Astrocyte (in vitro differentiated cells and primary cell): ENCODE measurements around the gene SNX30. TPM values are rescaled to one million over a fixed set of nuclear protein-coding genes. Genes with fewer than 3 reads are reported as not detected.
A peak's percentile ranks its signal among the peaks of the same experiment; 100 is the strongest.

Source experiments
- DNase-seq: peaks from one replicate; pipeline ENCODE4 v3.0.0-alpha.2; 2010; ENCODE audit warnings: low read depth
- FAIRE-seq: peaks from 2 replicates; lab custom pipeline; 2011; peaks lifted over from hg19 to GRCh38; lab: Jason Lieb, UNC
- H2AFZ ChIP-seq: 2 replicates; pipeline ENCODE4 v1.6.0; 2012; ENCODE audit warnings: low read depth, low read length, inconsistent platforms
- H3K27ac ChIP-seq: 2 replicates; pipeline ENCODE4 v1.5.1; 2011; ENCODE audit warnings: low read depth, low read length, inconsistent platforms
- H3K27me3 ChIP-seq: 2 replicates; pipeline ENCODE4 v1.6.0; 2011; ENCODE audit warnings: low read length, inconsistent platforms; ENCODE audit not compliant: insufficient read depth
- H3K36me3 ChIP-seq: 2 replicates; pipeline ENCODE4 v1.5.1; 2011; ENCODE audit warnings: low read length, inconsistent platforms; ENCODE audit not compliant: insufficient read depth
- H3K4me1 ChIP-seq: 2 replicates; pipeline ENCODE4 v1.5.1; 2011; ENCODE audit warnings: low read length, inconsistent platforms; ENCODE audit not compliant: insufficient read depth
- H3K4me2 ChIP-seq: 2 replicates; pipeline ENCODE4 v1.6.0; 2012; ENCODE audit warnings: low read length, inconsistent platforms
- H3K4me3 ChIP-seq: 2 replicates; pipeline ENCODE4 v1.5.1; 2011; ENCODE audit warnings: low read depth, mild to moderate bottlenecking, low read length, inconsistent platforms; ENCODE audit not compliant: insufficient read depth
- H3K79me2 ChIP-seq: 2 replicates; pipeline ENCODE4 v1.6.0; 2012; ENCODE audit warnings: mild to moderate bottlenecking, low read length, inconsistent platforms; ENCODE audit not compliant: insufficient read depth
- H3K9ac ChIP-seq: 2 replicates; pipeline ENCODE4 v1.6.0; 2012; ENCODE audit warnings: mild to moderate bottlenecking, low read length, inconsistent platforms
- H3K9me3 ChIP-seq: 2 replicates; pipeline ENCODE4 v1.5.1; 2012; ENCODE audit warnings: low read depth, mild to moderate bottlenecking, low read length, inconsistent platforms; ENCODE audit not compliant: insufficient read depth
- H4K20me1 ChIP-seq: 2 replicates; pipeline ENCODE4 v1.6.0; 2012; ENCODE audit warnings: low read length, inconsistent platforms; ENCODE audit not compliant: insufficient read depth
- H3K27ac Mint-ChIP-seq: one replicate; pipeline ENCODE4 v1.8.0; 2021; ENCODE audit warnings: mild to moderate bottlenecking, mixed read lengths; ENCODE audit not compliant: unreplicated experiment
- H3K27me3 Mint-ChIP-seq: one replicate; pipeline ENCODE4 v1.8.0; 2021; ENCODE audit warnings: low read depth, mixed read lengths; ENCODE audit not compliant: unreplicated experiment
- H3K36me3 Mint-ChIP-seq: one replicate; pipeline ENCODE4 v1.8.0; 2021; ENCODE audit warnings: low read depth, mixed read lengths; ENCODE audit not compliant: unreplicated experiment
- H3K4me1 Mint-ChIP-seq: one replicate; pipeline ENCODE4 v1.8.0; 2021; ENCODE audit warnings: low read depth, mixed read lengths; ENCODE audit not compliant: unreplicated experiment
- H3K4me3 Mint-ChIP-seq: one replicate; pipeline ENCODE4 v1.8.0; 2021; ENCODE audit warnings: mild to moderate bottlenecking, moderate library complexity, mixed read lengths; ENCODE audit not compliant: unreplicated experiment
- H3K9me3 Mint-ChIP-seq: one replicate; pipeline ENCODE4 v1.8.0; 2021; ENCODE audit warnings: mild to moderate bottlenecking, mixed read lengths; ENCODE audit not compliant: unreplicated experiment
- EZH2 ChIP-seq: IDR thresholded peaks from 2 replicates; pipeline ENCODE4 v1.6.1; 2012; ENCODE audit warnings: mild to moderate bottlenecking, low read length, inconsistent platforms; ENCODE audit not compliant: insufficient read depth
- total RNA-seq: library from RNA; stranded (reverse); gene quantifications from 2 replicates; pipeline ENCODE4 v1.2.1, GENCODE V29; 2021
- TF ChIP-seq, protein P1 (sequence below): IDR thresholded peaks from 2 replicates; pipeline ENCODE4 v1.5.1; 2011; ENCODE audit warnings: low read depth, mild to moderate bottlenecking, inconsistent platforms, low read length, moderate library complexity; ENCODE audit not compliant: insufficient read depth

The SNX30 gene
- total RNA-seq, 1 donor from 2014 or later = 12.8 TPM

DNA sequence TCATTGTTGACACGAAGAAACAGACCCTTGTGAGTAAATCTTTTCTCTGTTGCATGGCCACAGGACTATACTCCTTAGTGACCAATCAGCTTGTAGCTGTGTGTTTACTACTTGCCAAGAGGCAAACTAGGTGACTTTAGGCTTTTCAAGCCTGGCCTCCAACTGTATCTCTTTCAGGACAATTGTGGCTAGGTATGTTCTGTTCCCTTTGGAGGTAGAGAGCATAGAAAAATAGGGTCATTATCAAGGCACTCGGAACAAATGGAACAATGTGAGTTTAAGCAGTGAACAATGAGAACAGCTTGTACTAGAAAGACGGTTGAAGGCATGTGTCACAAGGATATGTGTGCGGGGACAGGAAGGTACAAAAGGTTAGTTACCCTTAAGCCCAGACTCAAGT lies 92.0 kb downstream of the SNX30 start:
- Histone ChIP-seq H3K9me3 (no peaks in the 10 kb centered on the region), H3K27me3 (no peaks in the 10 kb centered on the region), H3K4me2 (no peak overlapping the region), H3K9ac (no peak overlapping the region), H2AFZ (no peak overlapping the region), H3K79me2 (no peaks in the 10 kb centered on the region), H3K4me1 (peaks cover 4% of the 10 kb centered on the region), H3K27ac (no peak overlapping the region), H4K20me1 (peaks cover 6% of the 10 kb centered on the region), H3K4me3 (no peak overlapping the region), H3K36me3 (peaks cover 2% of the 10 kb centered on the region)
- Mint-ChIP-seq H3K36me3 (peaks cover 11% of the 10 kb centered on the region), H3K4me1 (peaks cover 2% of the 10 kb centered on the region), H3K9me3 (no peaks in the 10 kb centered on the region), H3K4me3 (no peak overlapping the region), H3K27me3 (no peaks in the 10 kb centered on the region), H3K27ac (no peak overlapping the region)
- TF ChIP-seq EZH2 = no peak
- TF ChIP-seq, protein P1, sequence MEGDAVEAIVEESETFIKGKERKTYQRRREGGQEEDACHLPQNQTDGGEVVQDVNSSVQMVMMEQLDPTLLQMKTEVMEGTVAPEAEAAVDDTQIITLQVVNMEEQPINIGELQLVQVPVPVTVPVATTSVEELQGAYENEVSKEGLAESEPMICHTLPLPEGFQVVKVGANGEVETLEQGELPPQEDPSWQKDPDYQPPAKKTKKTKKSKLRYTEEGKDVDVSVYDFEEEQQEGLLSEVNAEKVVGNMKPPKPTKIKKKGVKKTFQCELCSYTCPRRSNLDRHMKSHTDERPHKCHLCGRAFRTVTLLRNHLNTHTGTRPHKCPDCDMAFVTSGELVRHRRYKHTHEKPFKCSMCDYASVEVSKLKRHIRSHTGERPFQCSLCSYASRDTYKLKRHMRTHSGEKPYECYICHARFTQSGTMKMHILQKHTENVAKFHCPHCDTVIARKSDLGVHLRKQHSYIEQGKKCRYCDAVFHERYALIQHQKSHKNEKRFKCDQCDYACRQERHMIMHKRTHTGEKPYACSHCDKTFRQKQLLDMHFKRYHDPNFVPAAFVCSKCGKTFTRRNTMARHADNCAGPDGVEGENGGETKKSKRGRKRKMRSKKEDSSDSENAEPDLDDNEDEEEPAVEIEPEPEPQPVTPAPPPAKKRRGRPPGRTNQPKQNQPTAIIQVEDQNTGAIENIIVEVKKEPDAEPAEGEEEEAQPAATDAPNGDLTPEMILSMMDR = no peak
- DNase-seq (no peak), FAIRE-seq (no peak)

DNA sequence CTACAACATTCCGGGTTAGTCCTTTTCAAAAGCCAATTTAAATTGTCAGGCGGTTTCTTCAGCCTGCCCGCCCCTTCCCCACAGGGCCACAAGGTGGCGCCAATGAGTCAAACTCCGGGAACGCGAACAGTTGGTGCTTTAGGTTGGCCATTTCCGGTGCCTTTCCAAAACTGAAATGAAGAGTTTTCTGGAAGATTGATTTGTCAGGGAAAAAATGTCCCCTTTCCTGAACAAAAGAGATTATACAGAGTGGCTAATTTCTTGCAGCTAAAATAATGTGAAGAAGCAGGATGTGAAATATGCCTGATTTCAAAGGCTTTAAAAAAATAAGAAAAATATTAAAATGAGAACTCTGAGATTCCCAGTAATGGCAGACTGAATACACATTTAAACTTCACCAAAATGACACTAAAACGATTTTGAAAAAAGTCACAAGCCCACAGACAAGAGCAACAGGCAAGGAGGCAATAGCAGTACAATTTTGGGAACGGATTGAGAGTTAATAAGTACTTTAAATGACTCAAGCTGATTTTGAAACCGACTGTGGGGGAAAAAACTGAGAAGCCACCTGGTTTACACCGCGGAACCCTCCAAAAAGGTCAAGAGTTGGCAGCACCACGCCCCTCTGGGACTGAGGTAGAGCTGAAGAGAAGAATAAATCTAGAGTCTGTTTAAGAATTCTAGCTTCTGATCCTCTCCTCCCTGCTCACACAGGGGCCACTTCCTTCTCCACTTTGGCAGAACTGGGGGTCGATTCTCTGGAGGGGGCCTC lies 94.4 kb downstream of the SNX30 start:
- Mint-ChIP-seq H3K9me3 (no peaks in the 10 kb centered on the region), H3K4me3 (no peak overlapping the region), H3K27ac (no peak overlapping the region), H3K4me1 (peaks cover 2% of the 10 kb centered on the region), H3K36me3 (peaks cover 6% of the 10 kb centered on the region), H3K27me3 (no peaks in the 10 kb centered on the region)
- Histone ChIP-seq H2AFZ (no peak overlapping the region), H3K4me2 (no peak overlapping the region), H3K79me2 (no peaks in the 10 kb centered on the region), H3K9ac (no peak overlapping the region), H3K36me3 (peaks cover under 1% of the 10 kb centered on the region), H3K9me3 (no peaks in the 10 kb centered on the region), H3K4me3 (no peak overlapping the region), H3K27ac (no peak overlapping the region), H4K20me1 (peaks cover 9% of the 10 kb centered on the region), H3K4me1 (peaks cover 4% of the 10 kb centered on the region), H3K27me3 (no peaks in the 10 kb centered on the region)
- FAIRE-seq = no peak
- TF ChIP-seq, protein P1 = peak; percentile 100
- no peak for TF ChIP-seq EZH2
- DNase-seq = peak; percentile 27
